Mesodermal cell (in vitro differentiated cells): Measurements from ENCODE around the gene ERN1.
"Not testable (repeated sequence)": the region's sequence is repeated elsewhere in the genome, so short reads cannot be mapped to it uniquely, and the experiment has no call there.

Experiments
- H3K27ac ChIP-seq: 2 replicates; pipeline ENCODE4 v1.7.0; 2013; ENCODE audit warnings: mild to moderate bottlenecking, low read depth, low read length, moderate library complexity; ENCODE audit not compliant: severe bottlenecking
- H3K36me3 ChIP-seq: 2 replicates; pipeline ENCODE4 v1.7.1; 2013; ENCODE audit warnings: mild to moderate bottlenecking, low read length, moderate library complexity; ENCODE audit not compliant: control insufficient read depth, insufficient read depth
- H3K4me1 ChIP-seq: one replicate; pipeline ENCODE4 v1.7.1; 2013; ENCODE audit warnings: mild to moderate bottlenecking, low read length; ENCODE audit not compliant: insufficient read depth, control insufficient read depth, poor library complexity, severe bottlenecking
- H3K4me3 ChIP-seq: 2 replicates; pipeline ENCODE4 v1.7.0; 2013; ENCODE audit warnings: low read length, control low read depth, mild to moderate bottlenecking; ENCODE audit not compliant: insufficient read depth, poor library complexity, severe bottlenecking; ENCODE audit errors: extremely low read depth
- H3K9me3 ChIP-seq: 2 replicates; pipeline ENCODE4 v1.7.1; 2013; ENCODE audit warnings: mild to moderate bottlenecking, low read length, moderate library complexity; ENCODE audit not compliant: control insufficient read depth
- WGBS, 2 experiments: methylation state at CpG; one replicate each; pipeline ENCODE4 v1.1.5; 2013; ENCODE audit warnings: missing lambda C conversion rate in 2 of 2; ENCODE audit not compliant: insufficient coverage in 2 of 2; 5-methylcytosine and 5-hydroxymethylcytosine counted together

ERN1 gene

GRCh38 chr17:64167666-64168065 lies 37.7 kb upstream of the ERN1 start:
- not testable (repeated sequence) for H3K4me3 ChIP-seq, H3K4me1 ChIP-seq
- 100% methylated on average over 2 of the region's 3 CpGs for WGBS, 2 experiments

GRCh38 chr17:64166876-64167275 lies 36.9 kb upstream of the ERN1 start:
- Histone ChIP-seq H3K4me3 (no peak overlapping the region), H3K9me3 (no peaks in the 10 kb centered on the region), H3K27ac (no peak overlapping the region), H3K36me3 (peaks cover 10% of the 10 kb centered on the region), H3K4me1 (peaks cover 3% of the 10 kb centered on the region)
- 83 to 94% methylated on average over 1 to 2 of the region's 3 CpGs for WGBS, 2 experiments

More at GRCh38 chr17:64167666-64168065, 37.7 kb upstream of the ERN1 start:
- H3K27ac ChIP-seq, H3K9me3 ChIP-seq: not testable (repeated sequence)
- peaks cover 10% of the 10 kb centered on the region for H3K36me3 ChIP-seq

- WGBS, 2 experiments: 98 to 100% methylated on average over 3 to 4 of the region's 4 CpGs
- H3K36me3 ChIP-seq: peaks cover 19% of the 10 kb centered on the region
- H3K9me3 ChIP-seq: no peaks in the 10 kb centered on the region
- H3K4me3 ChIP-seq: no peak overlapping the region
- no peaks in the 10 kb centered on the region for H3K4me1 ChIP-seq
- H3K27ac ChIP-seq: no peak overlapping the region
Observed at GRCh38 chr17:64165347-64165746, 35.4 kb upstream of the ERN1 start.

DNA sequence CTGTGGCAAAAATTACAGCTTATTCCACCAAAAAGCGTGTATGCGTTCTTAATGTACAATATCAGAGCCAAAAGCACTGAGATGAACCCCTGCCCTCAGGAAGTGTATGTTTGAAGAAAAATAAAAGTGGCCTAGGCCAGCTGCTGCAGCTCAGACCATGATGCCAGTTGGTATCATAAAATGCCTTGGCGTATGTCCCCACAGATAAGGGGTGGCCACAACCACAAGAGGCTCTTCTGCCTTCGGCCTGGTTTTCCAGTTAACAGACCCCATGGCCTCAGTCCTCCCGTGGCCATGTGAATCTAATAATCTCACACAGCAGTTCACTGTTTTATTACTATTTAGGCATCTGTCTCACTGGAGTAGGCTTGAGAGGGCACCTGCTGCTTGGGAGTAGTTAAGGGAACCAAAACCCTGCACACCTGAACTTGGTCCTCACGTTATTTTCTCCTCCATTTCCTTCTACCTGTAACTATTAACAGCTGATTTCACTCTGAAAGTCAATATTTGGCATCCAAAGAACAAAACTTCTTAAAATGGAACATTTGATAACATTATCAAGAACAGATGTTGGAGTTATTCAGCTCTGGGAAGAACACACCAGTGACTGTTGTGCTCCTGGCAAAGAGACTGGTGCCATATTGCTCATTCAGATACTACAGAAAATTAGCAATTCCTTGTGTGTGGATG lies 34.8 kb upstream of the ERN1 start:
- Histone ChIP-seq H3K36me3 (peaks cover 21% of the 10 kb centered on the region), H3K9me3 (no peaks in the 10 kb centered on the region), H3K27ac (no peak overlapping the region), H3K4me3 (no peak overlapping the region), H3K4me1 (no peaks in the 10 kb centered on the region)
- WGBS, 2 experiments: 88 to 100% methylated on average over 4 to 5 of the region's 6 CpGs

GRCh38 chr17:64163468-64163867 lies 33.5 kb upstream of the ERN1 start:
- 93 to 100% methylated on average over 2 to 4 of the region's 6 CpGs for WGBS, 2 experiments
- no peak overlapping the region for H3K27ac ChIP-seq
- H3K4me3 ChIP-seq: no peak overlapping the region
- no peaks in the 10 kb centered on the region for H3K9me3 ChIP-seq
- H3K4me1 ChIP-seq: peaks cover 9% of the 10 kb centered on the region
- H3K36me3 ChIP-seq: peaks cover 21% of the 10 kb centered on the region

- Histone ChIP-seq H3K4me1 (peaks cover 11% of the 10 kb centered on the region), H3K27ac (no peak overlapping the region), H3K4me3 (no peak overlapping the region), H3K9me3 (no peaks in the 10 kb centered on the region), H3K36me3 (peaks cover 21% of the 10 kb centered on the region)
- WGBS, 2 experiments: 88 to 100% methylated on average over 2 of the region's 2 CpGs
Observed at GRCh38 chr17:64162554-64162953, 32.6 kb upstream of the ERN1 start.

DNA sequence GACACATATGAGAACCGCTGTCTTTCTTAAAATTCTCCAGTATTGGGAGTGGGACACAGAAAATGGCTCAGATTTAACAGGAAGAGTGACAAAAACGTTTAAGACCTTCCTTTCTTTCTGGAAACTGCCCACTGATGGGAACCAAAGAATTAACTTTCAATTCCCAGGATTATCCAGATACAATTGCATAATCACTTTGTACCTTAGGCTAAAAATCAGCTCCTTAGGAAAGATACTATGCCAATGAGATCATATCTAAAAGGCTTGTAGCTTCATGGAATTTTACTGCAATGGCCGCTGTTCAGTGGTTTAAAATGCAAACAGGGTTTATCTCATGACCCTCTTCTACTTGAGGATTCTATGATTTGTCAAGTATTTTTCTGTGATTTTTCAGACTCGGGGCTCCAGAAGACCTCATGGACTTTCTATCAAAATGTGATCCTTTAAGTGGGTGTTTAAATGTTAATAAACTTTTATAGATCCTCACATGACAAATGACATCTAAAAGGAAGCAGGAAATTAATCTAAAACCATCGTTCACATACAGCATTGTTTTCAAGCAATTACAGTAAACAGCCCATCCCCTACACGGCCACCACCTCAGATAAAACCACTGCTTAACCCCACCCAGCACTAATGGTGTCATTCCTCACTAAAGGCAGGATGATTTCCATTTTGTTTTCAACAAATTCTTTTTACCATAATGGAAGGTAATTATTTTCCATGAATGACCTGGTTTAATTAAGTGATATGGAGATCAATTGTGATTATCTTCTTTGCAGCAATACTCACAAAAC lies 31.6 kb upstream of the ERN1 start:
- WGBS, 2 experiments: 74 to 89% methylated on average over 2 to 3 of the region's 6 CpGs

GRCh38 chr17:64160378-64160777 lies 30.4 kb upstream of the ERN1 start:
- H3K4me1 ChIP-seq: peaks cover 27% of the 10 kb centered on the region
- H3K36me3 ChIP-seq: peaks cover 13% of the 10 kb centered on the region
- H3K27ac ChIP-seq: no peak overlapping the region
- H3K9me3 ChIP-seq: no peaks in the 10 kb centered on the region
- H3K4me3 ChIP-seq: no peak overlapping the region
- 88 to 100% methylated on average over 3 to 4 of the region's 4 CpGs for WGBS, 2 experiments

More for the DNA sequence above, 31.6 kb upstream of the ERN1 start:
- H3K36me3 ChIP-seq: peaks cover 21% of the 10 kb centered on the region
- peaks cover 16% of the 10 kb centered on the region for H3K4me1 ChIP-seq
- H3K9me3 ChIP-seq: no peaks in the 10 kb centered on the region
- H3K4me3 ChIP-seq: no peak overlapping the region
- no peak overlapping the region for H3K27ac ChIP-seq

- no peak overlapping the region for H3K27ac ChIP-seq
- H3K9me3 ChIP-seq: no peaks in the 10 kb centered on the region
- WGBS, 2 experiments: 90% methylated on average over 9 to 12 of the region's 12 CpGs
- H3K36me3 ChIP-seq: peaks cover 11% of the 10 kb centered on the region
- H3K4me1 ChIP-seq: peaks cover 27% of the 10 kb centered on the region
- no peak overlapping the region for H3K4me3 ChIP-seq
Observed at GRCh38 chr17:64158831-64159590, 29.1 kb upstream of the ERN1 start.

- H3K36me3 ChIP-seq: peaks cover 11% of the 10 kb centered on the region
- WGBS, 2 experiments: 42 to 80% methylated on average over 2 to 5 of the region's 7 CpGs
- H3K27ac ChIP-seq: no peak overlapping the region
Observed at GRCh38 chr17:64158406-64158805, 28.5 kb upstream of the ERN1 start.

More at GRCh38 chr17:64158406-64158805, 28.5 kb upstream of the ERN1 start:
- Histone ChIP-seq H3K9me3 (no peaks in the 10 kb centered on the region), H3K4me1 (peaks cover 27% of the 10 kb centered on the region), H3K4me3 (no peak overlapping the region)
